Colonic mucosa (tissue), 4 donors: ENCODE measurements around the gene ZNF554. TPM values are rescaled to one million over a fixed set of nuclear protein-coding genes. Genes with fewer than 3 reads are reported as not detected.
"Not testable (repeated sequence)": the region's sequence is repeated elsewhere in the genome, so short reads cannot be mapped to it uniquely, and the experiment has no call there.

Experiments used
- DNase-seq: peaks from one replicate; pipeline ENCODE4 v3.0.0-alpha.2; 2020
- H3K27ac ChIP-seq: fragments of 200-600 bp; one replicate; pipeline ENCODE4 v1.8.0; 2021
- H3K27me3 ChIP-seq: fragments of 200-600 bp; one replicate; pipeline ENCODE4 v1.8.0; 2021
- H3K36me3 ChIP-seq: fragments of 200-600 bp; one replicate; pipeline ENCODE4 v1.8.0; 2021
- H3K4me1 ChIP-seq: fragments of 200-600 bp; one replicate; pipeline ENCODE4 v1.8.0; 2021; ENCODE audit warnings: mild to moderate bottlenecking
- H3K4me3 ChIP-seq: fragments of 200-600 bp; one replicate; pipeline ENCODE4 v1.8.0; 2021
- H3K9ac ChIP-seq, 2 donors: one replicate each; pipeline ENCODE4 v1.7.0; 2013; ENCODE audit warnings: control low read depth in 2 of 2, low read depth in 2 of 2, low read length in 2 of 2
- H3K9me3 ChIP-seq: fragments of 200-600 bp; one replicate; pipeline ENCODE4 v1.8.0; 2021
- CTCF ChIP-seq: fragments of 200-600 bp; IDR thresholded peaks from one replicate; pipeline ENCODE4 v1.8.0; 2022; ENCODE audit warnings: antibody characterized with exemption, mild to moderate bottlenecking
- intact Hi-C: fragments of 100-400 bp; cut with DNase I; formaldehyde crosslinking; loops from one replicate; pipeline ENCODE4 v1.14.1; 2022
- total RNA-seq, 2 donors: library from RNA; stranded (reverse); fragmentation: NEBNext Ultra II Directional in 1 of 2; extraction: Animal tissue kit (Norgen Biotek cat#: 25700) in 1 of 2; gene quantifications; one replicate each; pipeline ENCODE4 v1.2.1, GENCODE V29; 2021
- donor health status: healthy.
- donor health status: DM: no; HTN: no; CAD: no.
- donor health status: DM: no; HTN: no; CAD: no.

ZNF554 gene
- total RNA-seq, 2 donors from 2014 or later, result 3.0 to 5.1 TPM

GRCh38 chr19:2788237-2788636 is 31.4 kb upstream of the ZNF554 start:
- Histone ChIP-seq H3K36me3 (no peaks in the 10 kb centered on the region), H3K9me3 (no peaks in the 10 kb centered on the region), H3K4me3 (no peak overlapping the region), H3K9ac (no peak overlapping the region), H3K27me3 (no peaks in the 10 kb centered on the region), H3K4me1 (peaks cover 4% of the 10 kb centered on the region), H3K27ac (no peak overlapping the region)
- DNase-seq, result no peak
- no peak for TF ChIP-seq CTCF
- intact Hi-C loops, result no loop called here

GRCh38 chr19:2790194-2790556 is 29.5 kb upstream of the ZNF554 start:
- Histone ChIP-seq H3K36me3 (no peaks in the 10 kb centered on the region), H3K9ac (no peak overlapping the region)
- no peak for TF ChIP-seq CTCF

GRCh38 chr19:2790557-2791271 is 29.0 kb upstream of the ZNF554 start:
- Histone ChIP-seq H3K36me3 (no peaks in the 10 kb centered on the region), H3K4me3 (no peak overlapping the region), H3K9ac (no peak overlapping the region), H3K9me3 (no peaks in the 10 kb centered on the region), H3K27me3 (no peaks in the 10 kb centered on the region), H3K27ac (no peak overlapping the region), H3K4me1 (no peaks in the 10 kb centered on the region)
- no peak for DNase-seq
- intact Hi-C loops, result no loop called here
- TF ChIP-seq CTCF, result no peak

More at GRCh38 chr19:2790194-2790556, 29.5 kb upstream of the ZNF554 start:
- no peaks in the 10 kb centered on the region for H3K4me1 ChIP-seq
- DNase-seq, result no peak
- H3K4me3 ChIP-seq, result no peak overlapping the region
- H3K27me3 ChIP-seq, result no peaks in the 10 kb centered on the region
- intact Hi-C loops, result no loop called here
- no peaks in the 10 kb centered on the region for H3K9me3 ChIP-seq
- H3K27ac ChIP-seq, result no peak overlapping the region

GRCh38 chr19:2791440-2791839 is 28.2 kb upstream of the ZNF554 start:
- DNase-seq, result no peak
- Histone ChIP-seq H3K4me1 (no peaks in the 10 kb centered on the region), H3K9ac (no peak overlapping the region), H3K36me3 (no peaks in the 10 kb centered on the region), H3K9me3 (no peaks in the 10 kb centered on the region), H3K27ac (no peak overlapping the region), H3K27me3 (no peaks in the 10 kb centered on the region), H3K4me3 (no peak overlapping the region)
- intact Hi-C loops, result no loop called here
- no peak for TF ChIP-seq CTCF

GRCh38 chr19:2791876-2792275 is 27.8 kb upstream of the ZNF554 start:
- Histone ChIP-seq H3K27ac (no peak overlapping the region), H3K9ac (no peak overlapping the region), H3K4me3 (no peak overlapping the region), H3K4me1 (no peaks in the 10 kb centered on the region), H3K36me3 (no peaks in the 10 kb centered on the region), H3K27me3 (no peaks in the 10 kb centered on the region), H3K9me3 (no peaks in the 10 kb centered on the region)
- intact Hi-C loops, result no loop called here
- no peak for TF ChIP-seq CTCF
- no peak for DNase-seq

GRCh38 chr19:2792666-2793065 is 27.0 kb upstream of the ZNF554 start:
- H3K9ac ChIP-seq, H3K27ac ChIP-seq, H3K36me3 ChIP-seq, intact Hi-C loops, H3K4me3 ChIP-seq, H3K4me1 ChIP-seq, H3K9me3 ChIP-seq, DNase-seq, H3K27me3 ChIP-seq: not testable (repeated sequence)
